ENCODE results near the gene NFYA.
"Not testable (repeated sequence)": the region's sequence is repeated elsewhere in the genome, so short reads cannot be mapped to it uniquely, and the experiment has no call there.

Gene NFYA

GRCh38 chr6:41073968-41074691 is 1.4 kb downstream of the NFYA start:
- no peak for DNase-seq

GRCh38 chr6:41074692-41075436 is 2.1 kb downstream of the NFYA start:
- no peak for DNase-seq

GRCh38 chr6:41075651-41076626 is 3.2 kb downstream of the NFYA start:
- DNase-seq = no peak

GRCh38 chr6:41077536-41077935 is 4.8 kb downstream of the NFYA start:
- DNase-seq = no peak

GRCh38 chr6:41078101-41078500 is 5.3 kb downstream of the NFYA start:
- DNase-seq = no peak

GRCh38 chr6:41079080-41079479 is 6.3 kb downstream of the NFYA start:
- no peak for DNase-seq

- DNase-seq = peak; percentile 55
Observed at GRCh38 chr6:41080621-41081020, 7.8 kb downstream of the NFYA start.

GRCh38 chr6:41083072-41083471 is 10.3 kb downstream of the NFYA start:
- no peak for DNase-seq

GRCh38 chr6:41085182-41085581 is 12.4 kb downstream of the NFYA start:
- no peak for DNase-seq

- DNase-seq = no peak
Observed at GRCh38 chr6:41088451-41088850, 15.7 kb downstream of the NFYA start.

- DNase-seq = no peak
Observed at GRCh38 chr6:41090841-41091761, 18.3 kb downstream of the NFYA start.

- DNase-seq = no peak
Observed at GRCh38 chr6:41092421-41093140, 19.8 kb downstream of the NFYA start.

- DNase-seq = no peak
Observed at GRCh38 chr6:41093729-41094128, 21.0 kb downstream of the NFYA start.

GRCh38 chr6:41097467-41098090 is 24.8 kb downstream of the NFYA start:
- no peak for DNase-seq

GRCh38 chr6:41098366-41098765 is 25.6 kb downstream of the NFYA start:
- DNase-seq = no peak

- DNase-seq = no peak
Observed at GRCh38 chr6:41100871-41101287, 28.1 kb downstream of the NFYA start.

GRCh38 chr6:41103847-41104246 is 31.1 kb downstream of the NFYA start:
- DNase-seq = no peak

- DNase-seq = no peak
Observed at GRCh38 chr6:41111017-41111416, 38.2 kb downstream of the NFYA start.

- DNase-seq = not testable (repeated sequence)
Observed at GRCh38 chr6:41115027-41115426, 42.3 kb downstream of the NFYA start.

GRCh38 chr6:41119508-41119907 is 46.7 kb downstream of the NFYA start:
- no peak for DNase-seq

GRCh38 chr6:41120058-41120457 is 47.3 kb downstream of the NFYA start:
- no peak for DNase-seq
